HG03025 (cell line): ENCODE results near the gene FGF22.
"Not testable (repeated sequence)": the region's sequence is repeated elsewhere in the genome, so short reads cannot be mapped to it uniquely, and the experiment has no call there.

Experiments
- ATAC-seq: cut with Tn5 transposase; IDR thresholded peaks from one replicate; pipeline ENCODE4 v1.9.1; 2021; ENCODE audit warnings: mild to moderate bottlenecking, moderate library complexity; ENCODE audit not compliant: unreplicated experiment, low FRiP score

The FGF22 gene

GRCh38 chr19:656751-657559 lies 17.3 kb downstream of the FGF22 start:
- ATAC-seq: no peak

GRCh38 chr19:657611-658010 lies 17.9 kb downstream of the FGF22 start:
- ATAC-seq: no peak

GRCh38 chr19:658059-658839 lies 18.6 kb downstream of the FGF22 start:
- no peak for ATAC-seq

GRCh38 chr19:658916-659839 lies 19.5 kb downstream of the FGF22 start:
- ATAC-seq: no peak

GRCh38 chr19:660793-661426 lies 21.2 kb downstream of the FGF22 start:
- no peak for ATAC-seq

GRCh38 chr19:661427-662196 lies 21.9 kb downstream of the FGF22 start:
- no peak for ATAC-seq

GRCh38 chr19:662207-662961 lies 22.7 kb downstream of the FGF22 start:
- ATAC-seq: peak; percentile 3

- ATAC-seq: peak; percentile 50
Observed at GRCh38 chr19:662962-663681, 23.4 kb downstream of the FGF22 start, which contains the start of gene RNF126. RNF126 (minus strand) TSS chr19:663214; CDS start chr19:663121, 93 bp downstream.

GRCh38 chr19:663682-664117 lies 24.0 kb downstream of the FGF22 start:
- no peak for ATAC-seq

- no peak for ATAC-seq
Observed at GRCh38 chr19:664913-665443, 25.3 kb downstream of the FGF22 start.

GRCh38 chr19:666985-667573 lies 27.4 kb downstream of the FGF22 start:
- ATAC-seq: not testable (repeated sequence)

GRCh38 chr19:668675-669434 lies 29.2 kb downstream of the FGF22 start:
- ATAC-seq: not testable (repeated sequence)

- no peak for ATAC-seq
Observed at GRCh38 chr19:670609-671075, 31.0 kb downstream of the FGF22 start.

GRCh38 chr19:674282-675151 lies 34.8 kb downstream of the FGF22 start:
- no peak for ATAC-seq

- ATAC-seq: no peak
Observed at GRCh38 chr19:676007-676338, 36.3 kb downstream of the FGF22 start.
